ENCODE measurements around the gene GIMAP8.

GIMAP8 gene

DNA sequence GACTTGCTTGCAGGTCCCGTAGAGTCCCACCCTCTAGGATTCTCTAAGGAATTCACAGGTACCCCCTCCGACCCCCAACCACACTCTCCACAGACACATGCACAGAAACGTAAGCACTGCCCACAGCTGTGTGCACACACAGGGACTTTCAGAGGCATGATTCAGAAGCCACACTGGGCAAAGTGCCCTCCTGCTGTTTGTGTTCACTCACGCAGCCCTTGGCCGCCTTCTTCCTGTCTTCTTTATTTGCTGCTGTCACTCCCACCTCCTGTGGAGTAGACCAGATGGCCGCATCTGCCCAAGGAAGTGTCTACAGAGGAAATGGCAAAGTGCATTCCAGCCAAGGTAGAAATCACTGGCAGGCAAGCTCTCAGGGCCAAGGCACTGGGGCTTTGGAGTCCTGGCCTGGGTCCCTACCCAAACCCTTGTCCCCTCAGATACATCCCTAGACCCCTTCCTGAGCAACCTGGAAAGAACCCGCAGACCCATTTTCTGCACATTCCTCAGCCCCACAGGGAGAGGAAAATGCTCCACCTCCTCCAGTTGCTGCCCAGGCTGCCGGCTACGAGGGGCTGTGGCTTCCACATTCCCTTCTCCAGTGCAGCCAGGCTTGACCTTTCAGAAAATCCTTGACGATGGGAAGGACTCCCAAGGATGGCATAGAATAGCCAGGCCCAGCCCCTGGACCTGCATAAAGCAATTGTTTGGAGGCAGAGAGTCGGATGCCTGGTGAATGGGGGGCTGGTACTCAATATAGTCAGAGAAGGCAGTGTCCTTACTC lies 21.6 kb upstream of the GIMAP8 start:
- H3K9ac ChIP-seq (ENCODE audit: low read length): no peak overlapping the region
- no peaks in the 10 kb centered on the region for H3K36me3 ChIP-seq (replicated peaks; ENCODE audit: insufficient read depth, low read length)
- H3F3A ChIP-seq (ENCODE audit: insufficient read depth, low read length): peaks cover 16% of the 10 kb centered on the region
- H3K9me3 ChIP-seq (replicated peaks; ENCODE audit: insufficient read depth, low read length): no peaks in the 10 kb centered on the region
- DNase-seq: no peak
- TF ChIP-seq EZH2phosphoT487 (IDR thresholded peaks at IDR 0.05; ENCODE audit: low read length) (no peak), EZH2 (optimal IDR thresholded peaks at IDR 0.05; ENCODE audit: low read depth, low read length) (no peak)
- TF ChIP-seq, protein P1, sequence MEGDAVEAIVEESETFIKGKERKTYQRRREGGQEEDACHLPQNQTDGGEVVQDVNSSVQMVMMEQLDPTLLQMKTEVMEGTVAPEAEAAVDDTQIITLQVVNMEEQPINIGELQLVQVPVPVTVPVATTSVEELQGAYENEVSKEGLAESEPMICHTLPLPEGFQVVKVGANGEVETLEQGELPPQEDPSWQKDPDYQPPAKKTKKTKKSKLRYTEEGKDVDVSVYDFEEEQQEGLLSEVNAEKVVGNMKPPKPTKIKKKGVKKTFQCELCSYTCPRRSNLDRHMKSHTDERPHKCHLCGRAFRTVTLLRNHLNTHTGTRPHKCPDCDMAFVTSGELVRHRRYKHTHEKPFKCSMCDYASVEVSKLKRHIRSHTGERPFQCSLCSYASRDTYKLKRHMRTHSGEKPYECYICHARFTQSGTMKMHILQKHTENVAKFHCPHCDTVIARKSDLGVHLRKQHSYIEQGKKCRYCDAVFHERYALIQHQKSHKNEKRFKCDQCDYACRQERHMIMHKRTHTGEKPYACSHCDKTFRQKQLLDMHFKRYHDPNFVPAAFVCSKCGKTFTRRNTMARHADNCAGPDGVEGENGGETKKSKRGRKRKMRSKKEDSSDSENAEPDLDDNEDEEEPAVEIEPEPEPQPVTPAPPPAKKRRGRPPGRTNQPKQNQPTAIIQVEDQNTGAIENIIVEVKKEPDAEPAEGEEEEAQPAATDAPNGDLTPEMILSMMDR (IDR thresholded peaks at IDR 0.05; ENCODE audit: low read length): no peak
- peaks cover 30% of the 10 kb centered on the region for H3K4me1 ChIP-seq (ENCODE audit: low read length)
- H3K4me2 ChIP-seq (ENCODE audit: low read depth, low read length): peak overlapping the region; percentile 12; the same call in 1 of the 2 replicates
- H3K27me3 ChIP-seq (replicated peaks; ENCODE audit: insufficient read depth, low read length): no peaks in the 10 kb centered on the region
- no peaks in the 10 kb centered on the region for H3K9me2 ChIP-seq (replicated peaks; ENCODE audit: insufficient read depth, low read length)
- H3K79me2 ChIP-seq (ENCODE audit: low read length): peaks cover 4% of the 10 kb centered on the region
- H3K4me3 ChIP-seq (ENCODE audit: low read length): no peak overlapping the region
- H4K20me1 ChIP-seq (ENCODE audit: insufficient read depth, low read length): no peaks in the 10 kb centered on the region
- H2AFZ ChIP-seq (ENCODE audit: low read length): peak overlapping the region; percentile 32
- peak overlapping the region; percentile 12; the same call in 1 of the 2 replicates for H3K27ac ChIP-seq (ENCODE audit: low read length)

DNA sequence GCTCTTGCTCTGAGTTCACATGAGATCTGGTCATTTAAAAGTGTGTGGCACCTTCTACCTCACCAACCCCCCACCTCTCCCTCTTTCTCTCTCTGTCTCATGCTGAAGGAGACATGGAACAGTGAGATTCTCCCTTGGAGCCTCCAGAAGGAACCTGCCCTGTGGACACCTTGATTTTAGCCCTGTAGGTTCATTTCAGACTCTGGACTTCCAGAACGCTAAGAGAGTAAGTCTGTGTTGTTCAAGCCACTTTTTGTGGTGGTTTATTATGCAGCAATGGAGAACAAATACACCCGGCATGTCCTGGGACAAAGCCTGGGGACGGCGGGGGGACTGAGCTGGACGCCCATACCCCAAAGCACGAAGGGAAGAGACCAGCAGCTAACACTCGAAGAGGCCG lies 20.7 kb upstream of the GIMAP8 start:
- H3K36me3 ChIP-seq (replicated peaks; ENCODE audit: insufficient read depth, low read length): no peaks in the 10 kb centered on the region
- H3K4me1 ChIP-seq (ENCODE audit: low read length): peaks cover 38% of the 10 kb centered on the region
- H2AFZ ChIP-seq (ENCODE audit: low read length): no peak overlapping the region
- no peak overlapping the region for H3K27ac ChIP-seq (ENCODE audit: low read length)
- H3K9me3 ChIP-seq (replicated peaks; ENCODE audit: insufficient read depth, low read length): no peaks in the 10 kb centered on the region
- H3K4me2 ChIP-seq (ENCODE audit: low read depth, low read length): no peak overlapping the region
- DNase-seq: no peak
- no peak overlapping the region for H3K4me3 ChIP-seq (ENCODE audit: low read length)
- H4K20me1 ChIP-seq (ENCODE audit: insufficient read depth, low read length): no peaks in the 10 kb centered on the region
- no peaks in the 10 kb centered on the region for H3K27me3 ChIP-seq (replicated peaks; ENCODE audit: insufficient read depth, low read length)
- H3K9ac ChIP-seq (ENCODE audit: low read length): no peak overlapping the region
- H3K79me2 ChIP-seq (ENCODE audit: low read length): peaks cover 12% of the 10 kb centered on the region
- TF ChIP-seq EZH2phosphoT487 (IDR thresholded peaks at IDR 0.05; ENCODE audit: low read length): no peak
- H3K9me2 ChIP-seq (replicated peaks; ENCODE audit: insufficient read depth, low read length): no peaks in the 10 kb centered on the region
- peaks cover 25% of the 10 kb centered on the region for H3F3A ChIP-seq (ENCODE audit: insufficient read depth, low read length)

DNA sequence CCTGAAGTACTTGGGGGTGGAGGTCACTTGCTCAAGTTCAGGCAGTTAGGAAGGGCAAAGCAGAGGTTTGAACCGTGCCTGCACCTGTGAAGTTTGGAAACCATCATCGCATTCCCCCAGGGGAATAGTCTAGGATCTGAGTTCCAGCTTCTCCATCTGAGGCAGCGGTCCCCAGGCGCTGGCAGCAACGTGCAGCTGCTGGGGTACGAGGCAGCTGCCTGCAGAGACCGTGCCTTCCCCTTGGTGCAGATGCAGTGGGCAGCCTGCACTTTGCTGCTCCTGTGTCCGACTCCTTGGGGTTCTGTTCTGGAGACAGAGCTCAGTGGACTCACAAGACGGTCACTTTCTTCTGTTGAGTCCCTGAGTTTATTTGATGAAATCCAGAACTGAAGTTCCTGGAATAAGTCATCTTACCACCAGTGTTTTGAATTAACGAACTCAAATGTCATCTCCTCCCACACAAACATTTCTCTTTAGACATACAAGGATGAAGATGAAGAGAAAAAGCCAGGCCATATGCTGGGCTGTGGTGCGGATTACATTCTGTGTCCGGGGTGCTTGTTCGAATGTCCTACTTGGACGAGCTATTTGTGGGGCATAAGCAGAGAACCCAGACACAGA lies 19.9 kb upstream of the GIMAP8 start:
- Histone ChIP-seq H3K4me2 (ENCODE audit: low read depth, low read length) (no peak overlapping the region), H3K9me2 (replicated peaks; ENCODE audit: insufficient read depth, low read length) (no peaks in the 10 kb centered on the region), H3K27ac (ENCODE audit: low read length) (no peak overlapping the region), H3F3A (ENCODE audit: insufficient read depth, low read length) (peaks cover 34% of the 10 kb centered on the region), H3K27me3 (replicated peaks; ENCODE audit: insufficient read depth, low read length) (no peaks in the 10 kb centered on the region), H3K4me1 (ENCODE audit: low read length) (peaks cover 47% of the 10 kb centered on the region), H3K36me3 (replicated peaks; ENCODE audit: insufficient read depth, low read length) (no peaks in the 10 kb centered on the region), H3K9ac (ENCODE audit: low read length) (no peak overlapping the region), H3K9me3 (replicated peaks; ENCODE audit: insufficient read depth, low read length) (no peaks in the 10 kb centered on the region), H2AFZ (ENCODE audit: low read length) (no peak overlapping the region), H3K4me3 (ENCODE audit: low read length) (no peak overlapping the region), H4K20me1 (ENCODE audit: insufficient read depth, low read length) (no peaks in the 10 kb centered on the region), H3K79me2 (ENCODE audit: low read length) (peaks cover 15% of the 10 kb centered on the region)
- TF ChIP-seq EZH2 (optimal IDR thresholded peaks at IDR 0.05; ENCODE audit: low read depth, low read length) (no peak), EZH2phosphoT487 (IDR thresholded peaks at IDR 0.05; ENCODE audit: low read length) (no peak)
- TF ChIP-seq, protein P1 (IDR thresholded peaks at IDR 0.05; ENCODE audit: low read length): no peak
- DNase-seq: no peak
